HepG2 (cell line): ENCODE data around the gene LPCAT4. TPM values are rescaled to one million over a fixed set of nuclear protein-coding genes. Genes with fewer than 3 reads are reported as not detected.

Experiments
- ATAC-seq: fragments of 200-7000 bp; cut with Tn5 transposase; 3 replicates; pipeline ENCODE4 v1.9.1; 2020; ENCODE audit warnings: mild to moderate bottlenecking, moderate library complexity
- BruUV-seq: library from RNA; stranded (reverse); fragments of 400-500 nt; replicated peaks from 2 replicates; lab custom pipeline; 2021; lab: Mats Ljungman, UMichigan
- CTCF ChIA-PET: fragments of 300-600 bp; formaldehyde crosslinking; extraction: SDS; loops from one replicate; lab custom pipeline; 2021; ENCODE audit warnings: low total read pairs, inconsistent platforms, low intra/inter-chr PET ratio; lab: Yijun Ruan, JAX
- POLR2A ChIA-PET: fragments of 350-600 bp; sonication (Branson Sonifier 250); formaldehyde crosslinking; loops from one replicate; lab custom pipeline; 2020; ENCODE audit warnings: antibody characterized with exemption, inconsistent platforms; lab: Yijun Ruan, JAX
- DNase-seq: peaks from one replicate; pipeline ENCODE4 v3.0.0-alpha.2; 2015; ENCODE audit warnings: low spot score
- FAIRE-seq: peaks from 3 replicates; lab custom pipeline; 2011; peaks lifted over from hg19 to GRCh38; lab: Jason Lieb, UNC
- H2AFZ ChIP-seq: one replicate; pipeline ENCODE4 v1.6.1; 2011; ENCODE audit warnings: low read length, inconsistent platforms
- H3K27ac ChIP-seq: fragments of 300-600 bp; 3 replicates; pipeline ENCODE4 v1.8.0; 2011; ENCODE audit warnings: mixed run types, mild to moderate bottlenecking, mixed read lengths, low read length, inconsistent platforms; ENCODE audit not compliant: insufficient read depth; ENCODE audit errors: extremely low read length
- H3K27me3 ChIP-seq, 2 experiments: fragments of 200-600 bp in 1 of 2; 2 replicates in 1 of 2; 3 replicates in 1 of 2; pipeline versions ENCODE4 v1.6.0 to v1.8.0; 2011; ENCODE audit warnings: low read length in 2 of 2, mild to moderate bottlenecking in 2 of 2, moderate library complexity in 2 of 2, inconsistent platforms in 1 of 2; ENCODE audit not compliant: insufficient read depth in 2 of 2, control insufficient read depth in 1 of 2
- H3K36me3 ChIP-seq, 2 experiments: fragments of 200-600 bp in 1 of 2; replicated peaks in 1 of 2; 2 replicates in 1 of 2; 3 replicates in 1 of 2; pipeline versions ENCODE4 v1.5.1 to v1.8.0; 2011; ENCODE audit warnings: low read length in 2 of 2, inconsistent platforms in 1 of 2; ENCODE audit not compliant: insufficient read depth in 2 of 2, control insufficient read depth in 1 of 2
- H3K4me1 ChIP-seq: 2 replicates; pipeline ENCODE4 v1.5.1; 2012; ENCODE audit warnings: low read length, inconsistent platforms; ENCODE audit not compliant: insufficient read depth
- H3K4me2 ChIP-seq: 2 replicates; pipeline ENCODE4 v1.6.0; 2011; ENCODE audit warnings: low read depth, low read length, inconsistent platforms
- H3K4me3 ChIP-seq, 3 experiments: fragments of 200-600 bp in 1 of 3; sonication (generic), shearing (Covaris generic) in 1 of 3; replicated peaks in 1 of 3; 2 replicates each; pipeline ENCODE4 v1.5.1; 2011 to 2016; ENCODE audit warnings: low read length in 3 of 3, inconsistent platforms in 2 of 3, low read depth in 2 of 3, mild to moderate bottlenecking in 2 of 3, control low read depth in 1 of 3, mixed read lengths in 1 of 3; ENCODE audit not compliant: insufficient read depth in 1 of 3
- H3K79me2 ChIP-seq: one replicate; pipeline ENCODE4 v1.6.1; 2011; ENCODE audit warnings: low read length, inconsistent platforms; ENCODE audit not compliant: insufficient read depth
- H3K9ac ChIP-seq: 2 replicates; pipeline ENCODE4 v1.6.0; 2011; ENCODE audit warnings: mild to moderate bottlenecking, low read depth, low read length, inconsistent platforms; ENCODE audit not compliant: insufficient read depth
- H3K9me3 ChIP-seq: 2 replicates; pipeline ENCODE4 v1.5.1; 2012; ENCODE audit warnings: mild to moderate bottlenecking, low read length
- H4K20me1 ChIP-seq: 2 replicates; pipeline ENCODE4 v1.6.0; 2011; ENCODE audit warnings: inconsistent platforms, mild to moderate bottlenecking, low read length, moderate library complexity; ENCODE audit not compliant: insufficient read depth
- TMF1 ChIP-seq: sonication (generic); formaldehyde crosslinking; IDR thresholded peaks from 2 replicates; pipeline ENCODE4 v1.8.1; 2022; ENCODE audit warnings: low read depth, missing genetic modification reagents
- ZFP41 ChIP-seq: sonication (generic); formaldehyde crosslinking; IDR thresholded peaks from 2 replicates; pipeline ENCODE4 v1.4.0; 2020; ENCODE audit warnings: mild to moderate bottlenecking, missing genetic modification reagents, borderline replicate concordance
- ZNF75D ChIP-seq: sonication (generic); formaldehyde crosslinking; IDR thresholded peaks from 2 replicates; pipeline ENCODE4 v1.8.1; 2023; ENCODE audit warnings: missing genetic modification reagents, mild to moderate bottlenecking, borderline replicate concordance
- WGBS: methylation state at CpG from one replicate; pipeline ENCODE4 v1.1.6; 2017; ENCODE audit warnings: low lambda C conversion rate; 5-methylcytosine and 5-hydroxymethylcytosine counted together
- in situ Hi-C: cut with HindIII; loops from 2 replicates; pipeline ENCODE4 v1.10.0; 2017; ENCODE audit warnings: low pct_unique_long_range_greater_than_20kb; ENCODE audit not compliant: extremely low pct_ligation_motif_present
- intact Hi-C: fragments of 100-400 bp; cut with micrococcal nuclease; formaldehyde crosslinking; loops from one replicate; pipeline ENCODE4 v1.10.0; 2022; ENCODE audit not compliant: unreplicated experiment
- polyA plus RNA-seq, 8 experiments: library from polyadenylated mRNA; depleted of rRNA in 3 of 8; stranded (reverse) in 7 of 8; unstranded in 1 of 8; fragments of >200 nt; fragmentation: Illumina TruSeq in 4 of 8; extraction: Trizol in 4 of 8; gene quantifications; 2 replicates each; pipeline versions ENCODE4 v1.2.1 to v1.2.3, GENCODE V29; 2011 to 2016; ENCODE audit warnings: low read depth in 4 of 8, missing spikeins in 1 of 8, mixed read lengths in 1 of 8; ENCODE audit not compliant: insufficient read depth in 1 of 8
- total RNA-seq, 5 experiments: library from RNA; depleted of rRNA; stranded (reverse); fragments of >200 nt; fragmentation: Illumina TruSeq; extraction: Trizol; gene quantifications; 2 replicates each; pipeline ENCODE4 v1.2.3, GENCODE V29; 2016; ENCODE audit warnings: low read depth in 1 of 5
- TF ChIP-seq, protein P1 (sequence below): sonication (generic); formaldehyde crosslinking; IDR thresholded peaks from 2 replicates; pipeline ENCODE4 v1.5.1; 2020; ENCODE audit warnings: missing genetic modification reagents, mild to moderate bottlenecking, borderline replicate concordance
- TF ChIP-seq, protein P2 (sequence below): sonication (generic); formaldehyde crosslinking; IDR thresholded peaks from 2 replicates; pipeline ENCODE4 v1.8.0; 2022; ENCODE audit warnings: mild to moderate bottlenecking, missing genetic modification reagents

LPCAT4 gene
- total and polyA plus RNA-seq, 2 of the 13 experiments (the other 11 are each of a cell fraction or from before 2014, with no cell fraction given): 8.1 to 57.1 TPM

DNA sequence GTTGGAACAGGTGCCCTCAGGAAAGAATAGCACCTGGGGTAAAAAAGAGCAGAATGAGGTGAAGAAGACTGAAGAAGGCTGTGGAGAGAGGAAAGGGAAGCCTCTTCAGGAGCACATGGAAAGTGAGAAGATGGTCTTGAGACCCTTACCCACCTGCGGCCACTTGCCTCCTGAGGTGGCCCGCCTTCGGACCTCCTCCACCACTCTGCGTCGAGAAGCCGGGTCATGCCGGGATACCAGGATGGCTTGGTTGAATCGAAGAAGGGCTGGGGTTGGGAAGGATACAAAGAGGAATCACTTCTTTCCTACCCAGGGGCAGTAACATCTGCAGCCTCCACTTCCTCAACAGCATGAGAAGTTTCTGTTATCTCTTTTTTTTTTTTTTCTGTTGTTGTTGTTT is 3.0 kb downstream of the LPCAT4 start:
- Histone ChIP-seq H4K20me1 (no peaks in the 10 kb centered on the region), H3K4me2 (no peak overlapping the region), H3K36me3 (peaks cover 3 to 4% of the 10 kb centered on the region in 2 experiments; a peak in 3 of 5 replicates), H3K79me2 (peaks cover 2% of the 10 kb centered on the region), H3K4me1 (peaks cover 21% of the 10 kb centered on the region), H2AFZ (no peak overlapping the region), H3K27ac (no peak overlapping the region), H3K9me3 (no peaks in the 10 kb centered on the region), H3K4me3 (no peak overlapping the region), H3K27me3 (no peaks in the 10 kb centered on the region), H3K9ac (no peak overlapping the region)
- DNase-seq: no peak
- POLR2A ChIA-PET: no interaction called here
- no peak for FAIRE-seq
- in situ Hi-C loops (loop anchor here (10.0 to 25.0 kb wide), 2 partner anchors 71 to 302 kb away; partner anchors contain the start of gene GOLGA8A), intact Hi-C loops (no loop called here)
- ATAC-seq: no peak
- 92% methylated on average over 8 of the region's 8 CpGs for WGBS
- no peak for TF ChIP-seq ZNF75D (CRISPR knock-in tag)
- TF ChIP-seq, protein P1, sequence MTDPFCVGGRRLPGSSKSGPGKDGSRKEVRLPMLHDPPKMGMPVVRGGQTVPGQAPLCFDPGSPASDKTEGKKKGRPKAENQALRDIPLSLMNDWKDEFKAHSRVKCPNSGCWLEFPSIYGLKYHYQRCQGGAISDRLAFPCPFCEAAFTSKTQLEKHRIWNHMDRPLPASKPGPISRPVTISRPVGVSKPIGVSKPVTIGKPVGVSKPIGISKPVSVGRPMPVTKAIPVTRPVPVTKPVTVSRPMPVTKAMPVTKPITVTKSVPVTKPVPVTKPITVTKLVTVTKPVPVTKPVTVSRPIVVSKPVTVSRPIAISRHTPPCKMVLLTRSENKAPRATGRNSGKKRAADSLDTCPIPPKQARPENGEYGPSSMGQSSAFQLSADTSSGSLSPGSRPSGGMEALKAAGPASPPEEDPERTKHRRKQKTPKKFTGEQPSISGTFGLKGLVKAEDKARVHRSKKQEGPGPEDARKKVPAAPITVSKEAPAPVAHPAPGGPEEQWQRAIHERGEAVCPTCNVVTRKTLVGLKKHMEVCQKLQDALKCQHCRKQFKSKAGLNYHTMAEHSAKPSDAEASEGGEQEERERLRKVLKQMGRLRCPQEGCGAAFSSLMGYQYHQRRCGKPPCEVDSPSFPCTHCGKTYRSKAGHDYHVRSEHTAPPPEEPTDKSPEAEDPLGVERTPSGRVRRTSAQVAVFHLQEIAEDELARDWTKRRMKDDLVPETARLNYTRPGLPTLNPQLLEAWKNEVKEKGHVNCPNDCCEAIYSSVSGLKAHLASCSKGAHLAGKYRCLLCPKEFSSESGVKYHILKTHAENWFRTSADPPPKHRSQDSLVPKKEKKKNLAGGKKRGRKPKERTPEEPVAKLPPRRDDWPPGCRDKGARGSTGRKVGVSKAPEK (CRISPR knock-in tag): no peak
- TF ChIP-seq, protein P2, sequence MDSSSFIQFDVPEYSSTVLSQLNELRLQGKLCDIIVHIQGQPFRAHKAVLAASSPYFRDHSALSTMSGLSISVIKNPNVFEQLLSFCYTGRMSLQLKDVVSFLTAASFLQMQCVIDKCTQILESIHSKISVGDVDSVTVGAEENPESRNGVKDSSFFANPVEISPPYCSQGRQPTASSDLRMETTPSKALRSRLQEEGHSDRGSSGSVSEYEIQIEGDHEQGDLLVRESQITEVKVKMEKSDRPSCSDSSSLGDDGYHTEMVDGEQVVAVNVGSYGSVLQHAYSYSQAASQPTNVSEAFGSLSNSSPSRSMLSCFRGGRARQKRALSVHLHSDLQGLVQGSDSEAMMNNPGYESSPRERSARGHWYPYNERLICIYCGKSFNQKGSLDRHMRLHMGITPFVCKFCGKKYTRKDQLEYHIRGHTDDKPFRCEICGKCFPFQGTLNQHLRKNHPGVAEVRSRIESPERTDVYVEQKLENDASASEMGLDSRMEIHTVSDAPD (CRISPR knock-in tag): no peak
- TF ChIP-seq ZFP41 (CRISPR knock-in tag): no peak
- no peak for TF ChIP-seq TMF1 (CRISPR knock-in tag)
- CTCF ChIA-PET: no interaction called here
- BruUV-seq: no TSS peak
